Adrenal gland (tissue), 12 donors: ENCODE data around the gene SPRY1. TPM values are rescaled to one million over a fixed set of nuclear protein-coding genes. Genes with fewer than 3 reads are reported as not detected.

ENCODE experiments used
- DNase-seq, 7 donors: peaks; one replicate each; pipeline ENCODE4 v3.0.0-alpha.2; 2019 to 2020
- H3K27ac ChIP-seq, 5 donors: fragments of 200-600 bp; sonication (generic) in 4 of 5; 1 replicate in 3 of 5; 2 replicates in 2 of 5; pipeline versions ENCODE4 v1.5.1 to v1.8.0; 2016 to 2020; ENCODE audit warnings: mild to moderate bottlenecking in 1 of 5
- H3K27me3 ChIP-seq: fragments of 200-600 bp; 2 replicates; pipeline ENCODE4 v1.8.0; 2021
- H3K36me3 ChIP-seq, 2 donors: fragments of 200-600 bp; replicated peaks in 1 of 2; 1 replicate in 1 of 2; 2 replicates in 1 of 2; pipeline versions ENCODE4 v1.5.1 to v1.8.0; 2018 to 2022
- H3K4me1 ChIP-seq, 2 donors: fragments of 200-600 bp; replicated peaks in 1 of 2; 1 replicate in 1 of 2; 2 replicates in 1 of 2; pipeline versions ENCODE4 v1.5.1 to v1.8.0; 2018 to 2021
- H3K4me3 ChIP-seq, 4 donors: fragments of 200-600 bp; sonication (generic) in 3 of 4; one replicate each; pipeline ENCODE4 v1.5.1; 2016 to 2018
- H3K9me3 ChIP-seq, 3 donors: fragments of 200-600 bp; sonication (generic) in 1 of 3; replicated peaks in 1 of 3; 1 replicate in 2 of 3; 2 replicates in 1 of 3; pipeline versions ENCODE4 v1.5.1 to v1.8.0; 2016 to 2021
- CTCF ChIP-seq, 6 experiments: fragments of 450-650 bp in 4 of 6; fragments of 200-600 bp in 2 of 6; sonication (generic) in 1 of 6; IDR thresholded peaks; 1 replicate in 5 of 6; 2 replicates in 1 of 6; pipeline versions ENCODE4 v1.5.1 to v1.8.0; 2016 to 2021; ENCODE audit warnings: antibody characterized with exemption in 6 of 6, mild to moderate bottlenecking in 2 of 6, moderate library complexity in 1 of 6
- POLR2A ChIP-seq, 2 donors: fragments of 450-650 bp; IDR thresholded peaks; one replicate each; pipeline ENCODE4 v1.6.1; 2017; ENCODE audit warnings: antibody characterized with exemption in 2 of 2, mild to moderate bottlenecking in 2 of 2, moderate library complexity in 1 of 2
- WGBS, 4 donors: extraction: QIAGEN DNeasy Blood & Tissue Kit in 2 of 4; methylation state at CpG; one replicate each; pipeline versions ENCODE4 v1.1.5 to v1.1.7; 2013 to 2017; 5-methylcytosine and 5-hydroxymethylcytosine counted together
- intact Hi-C, 2 donors: fragments of 100-400 bp; cut with DNase I; formaldehyde crosslinking; loops; one replicate each; pipeline versions ENCODE4 v1.14.1 to v1.15.0; 2022 to 2023
- polyA plus RNA-seq, 3 donors: library from polyadenylated mRNA; stranded (reverse); fragments of 200-250 nt in 2 of 3; fragments of 350-450 nt in 1 of 3; fragmentation: Illumina TruSeq in 1 of 3; extraction: RNeasy Lipid Tissue Mini Kit (QIAGEN cat#74804) in 1 of 3; gene quantifications; one replicate each; pipeline ENCODE4 v1.2.3, GENCODE V29; 2013 to 2014
- total RNA-seq, 9 donors: library from RNA; depleted of rRNA in 4 of 9; stranded (reverse); fragments of >200 nt in 4 of 9; fragments of 120-200 nt in 1 of 9; fragmentation: NEBNext Ultra II Directional in 1 of 9; extraction: Animal tissue kit (Norgen Biotek cat#: 25700) in 1 of 9; gene quantifications; one replicate each; pipeline versions ENCODE4 v1.1.0 to v1.2.4, GENCODE V29; 2013 to 2023
- donor health status: healthy with polysubstance abuse.
- donor health status: Bipolar disorder and iron deficiency.
- donor health status: DM: yes; HTN: yes; CAD: no.
- donor health status: DM: no; HTN: no; CAD: no.
- donor health status: DM: no; HTN: no; CAD: no.
- donor health status: DM: yes; HTN: yes; CAD: no.

SPRY1 gene
- total and polyA plus RNA-seq, 12 donors = 12.6 to 95.6 (median 57.4) TPM

- 0 to 1% (median 1%) methylated on average over 53 to 85 of the region's 85 CpGs for WGBS, 4 donors
- Histone ChIP-seq H3K27ac (peak overlapping the region; percentile 24 to 92 (median 74)), H3K36me3 (peaks cover 0 to 9% of the 10 kb centered on the region in 2 donors), H3K4me3 (peak overlapping the region; percentile 36 to 84 (median 46)), H3K9me3 (no peaks in the 10 kb centered on the region), H3K4me1 (peaks cover 0 to 3% of the 10 kb centered on the region in 2 donors), H3K27me3 (no peaks in the 10 kb centered on the region)
- intact Hi-C loops = no loop called here
- TF ChIP-seq POLR2A (IDR thresholded peaks at IDR 0.05) (no peak), CTCF (IDR thresholded peaks at IDR 0.05) (no peak)
- peak; percentile 31 to 66 (median 39) for DNase-seq
Observed at GRCh38 chr4:123397144-123398065, 810 bp downstream of the SPRY1 start.

- no peaks in the 10 kb centered on the region for H3K27me3 ChIP-seq
- peak in 4 of 6 experiments; percentile 29 to 63 (median 58) for TF ChIP-seq CTCF (IDR thresholded peaks at IDR 0.05)
- TF ChIP-seq POLR2A (IDR thresholded peaks at IDR 0.05) = peak in 1 of 2 donors; percentile 17
- intact Hi-C loops = no loop called here
- peak overlapping the region in 4 of 5 donors; percentile 58 to 92 (median 78) for H3K27ac ChIP-seq
- no peaks in the 10 kb centered on the region for H3K9me3 ChIP-seq
- H3K4me1 ChIP-seq = peaks cover 0 to 3% of the 10 kb centered on the region in 2 donors
- WGBS, 4 donors = 0% methylated on average over 21 to 94 of the region's 94 CpGs
- peaks cover 0 to 17% of the 10 kb centered on the region in 2 donors for H3K36me3 ChIP-seq
- peak overlapping the region; percentile 38 to 84 (median 46) for H3K4me3 ChIP-seq
- DNase-seq = peak; percentile 31 to 74 (median 66)
Observed at GRCh38 chr4:123398066-123398852, 1.7 kb downstream of the SPRY1 start.

- WGBS, 4 donors = 1 to 2% (median 1%) methylated on average over 33 to 41 of the region's 41 CpGs
Observed at GRCh38 chr4:123398853-123399626, 2.4 kb downstream of the SPRY1 start.

More at GRCh38 chr4:123398853-123399626, 2.4 kb downstream of the SPRY1 start:
- Histone ChIP-seq H3K27me3 (no peaks in the 10 kb centered on the region), H3K27ac (peak overlapping the region in 4 of 5 donors; percentile 58 to 92 (median 78)), H3K9me3 (no peaks in the 10 kb centered on the region), H3K4me3 (peak overlapping the region; percentile 38 to 84 (median 46)), H3K4me1 (peaks cover 0 to 3% of the 10 kb centered on the region in 2 donors), H3K36me3 (peaks cover 0 to 18% of the 10 kb centered on the region in 2 donors)
- intact Hi-C loops = no loop called here
- peak; percentile 31 to 73 (median 49) for DNase-seq
- TF ChIP-seq POLR2A (IDR thresholded peaks at IDR 0.05) (peak in 1 of 2 donors; percentile 16), CTCF (IDR thresholded peaks at IDR 0.05) (no peak)
